GM12891 (cell line): Measurements from ENCODE around the gene GPRIN2.

ENCODE experiments used
- PAX5 ChIP-seq: IDR thresholded peaks from 2 replicates; pipeline ENCODE4 v1.6.1; 2011; ENCODE audit warnings: low read length, moderate library complexity, mild to moderate bottlenecking; ENCODE audit not compliant: insufficient read depth, severe bottlenecking
- POLR2A ChIP-seq: IDR thresholded peaks from 2 replicates; pipeline ENCODE4 v1.6.1; 2011; ENCODE audit warnings: low read depth, low read length, control low read depth
- POLR2AphosphoS5 ChIP-seq: IDR thresholded peaks from 2 replicates; pipeline ENCODE4 v1.6.1; 2011; ENCODE audit warnings: low read depth, low read length, control low read depth
- POU2F2 ChIP-seq: IDR thresholded peaks from 2 replicates; pipeline ENCODE4 v1.6.1; 2011; ENCODE audit warnings: low read depth, mild to moderate bottlenecking, control low read depth, low read length, moderate library complexity
- SPI1 ChIP-seq: IDR thresholded peaks from 2 replicates; pipeline ENCODE4 v1.6.1; 2011; ENCODE audit warnings: low read depth, low read length, control low read depth
- TAF1 ChIP-seq: IDR thresholded peaks from 2 replicates; pipeline ENCODE4 v1.6.1; 2011; ENCODE audit warnings: low read depth, low read length, control low read depth

- TF ChIP-seq POLR2AphosphoS5 (no peak), POLR2A (no peak), TAF1 (no peak), SPI1 (no peak), PAX5 (no peak), POU2F2 (no peak)
These were observed 28.2 kb downstream of the GPRIN2 start for GRCh38 chr10:46528171-46528671.
